Stimulated activated naive CD8-positive, alpha-beta T cell treated with anti-CD3 and anti-CD28 coated beads, Interleukin-15, Interleukin-2, amounts not matched to agents 100 U/mL and 50 U/mL, for 24 hours (primary cell): ENCODE data around the gene CHRNB4.
"Not testable (repeated sequence)": the region's sequence is repeated elsewhere in the genome, so short reads cannot be mapped to it uniquely, and the experiment has no call there.

ENCODE experiments used
- ATAC-seq: fragments of 150-1000 bp; cut with Tn5 transposase; one replicate; pipeline ENCODE4 v1.10.0; 2021
- DNase-seq: peaks from one replicate; pipeline ENCODE4 v3.0.0; 2021

CHRNB4 gene

DNA sequence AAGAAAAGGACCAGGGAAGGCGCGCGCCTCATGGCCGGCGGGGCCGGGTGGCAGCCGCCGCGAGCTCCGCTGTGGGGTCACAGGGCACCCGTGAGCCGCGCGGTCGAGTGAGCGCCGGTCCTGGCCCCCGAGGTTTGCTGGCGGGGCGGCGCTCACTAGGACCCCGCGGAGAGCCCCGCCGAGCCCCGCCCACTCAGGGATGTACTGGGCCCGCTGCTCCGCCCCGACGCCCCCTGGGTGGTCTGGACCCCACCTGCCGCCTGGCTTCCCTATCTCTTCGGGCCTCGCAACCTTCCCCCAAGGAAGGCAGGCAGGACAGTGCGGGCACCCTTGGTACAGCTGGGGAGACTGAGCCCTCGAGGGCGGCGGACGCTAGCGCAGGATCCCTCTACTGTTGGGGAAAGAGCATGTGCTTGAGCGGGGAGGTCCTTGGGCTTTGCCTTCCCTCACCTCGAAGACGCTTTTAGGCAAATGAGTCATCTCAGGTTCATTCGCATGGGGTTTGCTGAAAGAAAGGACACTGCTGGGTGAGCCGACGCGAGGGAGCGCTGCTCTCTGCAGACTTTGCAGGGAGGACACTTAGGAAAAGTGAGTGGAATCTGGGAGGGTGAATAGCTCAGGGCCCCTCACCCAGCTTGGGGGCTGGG is at the start of gene CHRNB4:
Gene CHRNB4 (minus strand): TSS at position 109 of the 647 bp plus-strand sequence. CDS start 77 bp downstream, at position 32.
- ATAC-seq, result peak; percentile 59
- DNase-seq, result peak; percentile 34

- DNase-seq (no peak), ATAC-seq (no peak)
Measured at GRCh38 chr15:78689626-78690025, 48.6 kb upstream of the CHRNB4 start.

- no peak for ATAC-seq
- no peak for DNase-seq
Measured at GRCh38 chr15:78685925-78686324, 44.9 kb upstream of the CHRNB4 start.

GRCh38 chr15:78685159-78685921 is 44.3 kb upstream of the CHRNB4 start:
- ATAC-seq (no peak), DNase-seq (no peak)

- no peak for DNase-seq
- no peak for ATAC-seq
Measured at GRCh38 chr15:78684657-78685056, 43.6 kb upstream of the CHRNB4 start.

DNA sequence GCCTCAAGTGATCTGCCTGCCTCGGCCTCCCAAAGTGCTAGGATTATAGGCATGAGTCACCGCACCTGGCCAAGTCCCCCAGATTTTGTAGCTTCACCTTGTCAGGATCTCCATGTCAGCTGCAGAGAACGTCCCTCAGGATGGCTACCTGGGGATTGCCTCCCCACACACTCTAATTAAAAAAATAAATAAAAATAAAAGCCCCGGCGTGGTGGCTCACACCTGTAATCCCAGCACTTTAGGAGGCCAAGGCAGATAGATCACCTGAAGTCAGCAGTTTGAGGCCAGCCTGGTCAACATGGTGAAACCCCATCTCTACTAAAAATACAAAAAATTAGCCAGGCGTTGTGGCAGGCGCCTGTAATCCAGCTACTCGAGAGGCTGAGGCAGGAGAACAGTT is 42.6 kb upstream of the CHRNB4 start:
- ATAC-seq, DNase-seq: not testable (repeated sequence)

GRCh38 chr15:78682693-78683410 is 41.8 kb upstream of the CHRNB4 start:
- ATAC-seq, result no peak
- no peak for DNase-seq

DNA sequence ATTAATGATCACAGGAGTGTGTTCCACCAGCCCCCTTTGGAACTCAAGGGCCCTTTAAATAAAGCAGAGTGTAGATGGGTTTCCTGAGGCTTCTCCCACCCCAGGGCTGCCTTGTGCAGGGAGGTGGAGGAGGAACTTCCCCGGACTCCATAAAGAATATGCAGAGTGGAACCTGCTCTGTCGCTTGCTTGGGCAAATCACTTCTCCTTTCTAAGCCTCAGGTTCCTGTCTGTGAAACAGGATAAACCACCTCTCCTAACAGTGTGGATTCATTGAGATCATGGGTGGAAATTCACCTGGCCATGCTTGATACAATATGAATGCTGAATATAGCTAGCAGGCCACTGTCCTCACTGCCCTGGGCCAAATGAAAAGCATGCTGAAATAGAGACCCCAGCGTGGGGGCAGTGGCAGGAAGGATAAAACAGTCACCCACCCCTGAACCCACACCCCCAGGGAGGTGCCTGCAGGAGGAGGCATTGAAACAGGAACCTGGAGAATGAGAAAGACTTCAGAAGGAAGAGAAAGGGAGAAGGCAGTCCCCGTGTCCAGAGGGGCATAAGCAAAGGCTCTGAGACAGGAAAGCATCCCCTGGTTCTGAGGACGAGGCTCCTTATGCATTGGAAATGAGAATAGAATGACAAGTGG is 41.1 kb upstream of the CHRNB4 start:
- DNase-seq (no peak), ATAC-seq (no peak)

GRCh38 chr15:78681281-78682003 is 40.4 kb upstream of the CHRNB4 start:
- DNase-seq (no peak), ATAC-seq (no peak)

GRCh38 chr15:78680431-78681075 is 39.5 kb upstream of the CHRNB4 start:
- ATAC-seq (no peak), DNase-seq (no peak)

DNA sequence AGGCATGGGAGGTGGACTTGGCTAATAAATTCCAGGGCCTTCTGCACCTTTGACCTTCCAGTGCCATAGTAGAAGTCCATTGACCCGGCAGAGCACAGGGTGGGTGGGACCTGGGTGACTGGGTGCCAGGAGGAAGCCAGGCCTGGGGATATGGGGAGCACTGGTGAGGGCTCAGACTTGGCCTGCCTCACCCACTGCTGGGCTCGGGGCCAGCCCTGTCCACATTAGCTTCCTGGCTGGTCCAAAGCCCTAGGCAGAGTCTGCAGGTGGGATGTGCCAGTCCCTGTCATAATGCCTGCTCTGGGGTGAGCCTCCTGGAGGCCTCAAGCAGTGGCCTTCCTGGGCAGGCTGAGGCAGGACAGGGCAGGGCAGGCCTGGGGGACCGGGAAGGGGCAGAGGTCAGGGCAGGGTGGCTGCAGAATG is 38.1 kb upstream of the CHRNB4 start:
- DNase-seq (no peak), ATAC-seq (no peak)

- DNase-seq (no peak), ATAC-seq (no peak)
Measured at GRCh38 chr15:78676424-78677110, 35.6 kb upstream of the CHRNB4 start.

GRCh38 chr15:78675617-78676360 is 34.8 kb upstream of the CHRNB4 start:
- no peak for DNase-seq
- ATAC-seq, result no peak

DNA sequence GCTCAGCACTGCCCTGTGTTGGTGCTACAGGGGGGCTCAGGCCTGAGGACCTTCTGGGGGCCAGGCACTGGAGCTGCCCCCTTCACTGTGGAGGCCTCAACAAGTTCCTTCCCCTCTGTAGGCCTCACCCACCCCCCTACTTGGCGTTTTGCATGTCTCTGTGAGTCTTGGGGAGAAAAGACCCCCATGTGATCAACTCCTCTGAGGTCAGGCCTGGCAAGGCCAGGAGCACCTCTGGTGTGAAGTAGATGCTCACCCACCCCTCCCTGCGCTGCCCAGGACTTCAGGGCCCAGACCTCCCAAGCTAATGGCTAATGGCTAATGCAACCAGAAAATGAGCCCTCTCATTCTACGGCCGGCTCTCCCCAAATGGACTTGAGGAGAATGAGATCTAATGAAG is 34.2 kb upstream of the CHRNB4 start:
- no peak for ATAC-seq
- DNase-seq, result no peak

GRCh38 chr15:78673917-78674444 is 33.0 kb upstream of the CHRNB4 start:
- ATAC-seq, result no peak
- DNase-seq, result no peak

DNA sequence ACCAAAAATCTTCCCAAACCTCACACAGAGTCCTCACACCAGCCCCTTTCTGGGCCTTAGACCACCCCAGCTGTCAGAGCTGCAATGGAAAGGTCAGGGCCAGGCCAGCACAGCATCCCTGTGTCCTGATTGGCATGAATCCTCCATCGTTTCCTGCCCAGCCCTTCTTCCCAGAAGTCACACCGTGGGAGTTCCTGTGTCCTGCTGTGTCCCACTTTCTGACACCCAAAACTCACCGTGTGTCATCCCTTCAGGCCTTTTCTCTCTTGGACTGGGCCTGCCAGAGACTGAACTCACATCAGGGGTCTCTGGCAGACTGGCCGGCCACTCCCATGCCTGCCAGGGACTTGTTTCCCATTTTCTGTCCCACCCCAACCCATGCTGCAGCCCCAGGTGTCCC is 32.5 kb upstream of the CHRNB4 start:
- DNase-seq (no peak), ATAC-seq (no peak)

- ATAC-seq, result no peak
- DNase-seq, result no peak
Measured at GRCh38 chr15:78672285-78673014, 31.4 kb upstream of the CHRNB4 start.

DNA sequence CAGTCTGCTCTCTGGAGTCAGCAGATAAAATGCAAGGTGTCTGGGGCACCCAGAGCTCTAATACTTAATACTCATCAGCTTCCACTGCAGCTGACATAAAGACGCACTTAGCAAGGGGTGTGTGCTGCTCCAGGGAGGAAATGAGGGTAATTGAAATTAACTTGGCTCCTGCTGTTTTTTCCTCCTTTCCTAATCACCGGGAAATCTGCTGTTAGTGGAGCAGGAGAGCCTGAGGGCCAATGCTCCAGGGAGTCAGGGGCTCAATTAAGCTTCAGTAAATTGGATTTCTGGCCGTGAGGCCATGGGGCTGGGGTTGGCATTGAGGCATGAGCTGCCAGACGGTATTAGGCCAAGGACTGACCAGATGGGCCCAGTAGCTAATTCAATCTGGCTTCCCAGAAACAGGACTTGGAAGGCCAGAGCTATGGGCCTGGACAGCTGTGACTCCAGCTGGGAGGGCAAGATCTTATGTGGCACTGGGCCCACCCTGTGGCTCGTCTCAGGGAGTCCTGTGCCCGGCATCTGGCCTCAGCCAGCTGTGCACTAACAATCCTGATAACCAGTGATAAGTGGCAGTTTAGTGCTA is 30.7 kb upstream of the CHRNB4 start:
- DNase-seq (no peak), ATAC-seq (no peak)

DNA sequence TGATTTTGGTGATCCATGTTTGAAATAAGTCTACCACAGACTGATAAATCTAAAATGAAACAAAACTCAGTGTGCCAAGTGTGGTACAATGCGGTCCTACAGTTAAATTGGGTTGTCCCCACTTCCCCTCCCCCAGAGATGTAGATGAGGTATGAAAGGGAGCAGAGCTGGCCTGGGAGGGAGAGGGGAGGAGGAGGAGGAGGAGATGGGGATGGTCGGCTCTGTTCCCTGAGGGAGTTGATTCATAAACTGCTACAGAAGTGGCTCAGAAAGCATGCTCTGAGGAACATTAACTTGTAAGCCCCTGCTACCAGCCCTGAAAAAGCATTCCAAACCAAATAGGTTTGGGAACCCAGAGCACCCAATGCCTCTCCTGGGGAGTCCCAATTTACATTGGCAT is 28.0 kb upstream of the CHRNB4 start:
- ATAC-seq (no peak), DNase-seq (no peak)
